HCT116 (cell line): ENCODE results near the gene TNFRSF12A. TPM values are rescaled to one million over a fixed set of nuclear protein-coding genes. Genes with fewer than 3 reads are reported as not detected.

Experiments
- ATAC-seq: fragments of 200-7000 bp; cut with Tn5 transposase; 2 replicates; pipeline ENCODE4 v1.9.1; 2020; ENCODE audit warnings: mild to moderate bottlenecking, moderate library complexity
- BruUV-seq: library from RNA; stranded (reverse); fragments of 400-500 nt; replicated peaks from 2 replicates; lab custom pipeline; 2021; lab: Mats Ljungman, UMichigan
- CTCF ChIA-PET: fragments of 300-600 bp; sonication (Branson Sonifier 250); formaldehyde crosslinking; loops from one replicate; lab custom pipeline; 2021; ENCODE audit warnings: antibody characterized with exemption; lab: Charles Lee
- POLR2A ChIA-PET: fragments of 300-600, 350-600 bp; sonication (Branson Sonifier 250); formaldehyde crosslinking; loops from one replicate; lab custom pipeline; 2021; ENCODE audit warnings: antibody characterized with exemption; lab: Charles Lee
- RAD21 ChIA-PET, 2 experiments: fragments of 300-600 bp; sonication (Branson Sonifier 250); formaldehyde crosslinking; loops; one replicate each; lab custom pipeline; 2023; ENCODE audit warnings: low total read pairs in 2 of 2; ENCODE audit not compliant: uncharacterized antibody in 2 of 2, unreplicated experiment in 2 of 2, low non-redundant PET in 1 of 2; lab: Charles Lee
- DNase-seq: peaks from one replicate; pipeline ENCODE4 v3.0.0-alpha.2; 2010; ENCODE audit warnings: low read depth, low spot score
- H2AFZ ChIP-seq: fragments of 200-600 bp; shearing (Covaris generic), sonication (generic); 2 replicates; pipeline ENCODE4 v1.6.1; 2017; ENCODE audit warnings: low read depth, mixed run types, mixed read lengths, antibody characterized with exemption, low read length; ENCODE audit not compliant: poor library complexity, severe bottlenecking
- H3K27ac ChIP-seq: 2 replicates; pipeline ENCODE4 v1.5.1; 2012; ENCODE audit warnings: low read depth, low read length
- H3K27me3 ChIP-seq: fragments of 200-600 bp; sonication (generic); 2 replicates; pipeline ENCODE4 v1.6.1; 2016; ENCODE audit warnings: mixed run types, low read length, mixed read lengths; ENCODE audit not compliant: insufficient read depth
- H3K36me3 ChIP-seq, 2 experiments: fragments of 200-500 bp in 1 of 2; fragments of 200-600 bp in 1 of 2; sonication (Bioruptor generic) in 1 of 2; sonication (generic) in 1 of 2; 2 replicates each; pipeline versions ENCODE4 v1.5.1 to v1.6.1; 2014 to 2016; ENCODE audit warnings: low read length in 2 of 2, inconsistent platforms in 1 of 2, mixed read lengths in 1 of 2, mixed run types in 1 of 2; ENCODE audit not compliant: insufficient read depth in 2 of 2, control insufficient read depth in 1 of 2
- H3K4me1 ChIP-seq, 2 experiments: fragments of 200-600 bp in 1 of 2; sonication (generic) in 1 of 2; 2 replicates each; pipeline versions ENCODE4 v1.5.1 to v1.6.1; 2012 to 2017; ENCODE audit warnings: low read length in 2 of 2, inconsistent platforms in 1 of 2, mild to moderate bottlenecking in 1 of 2, mixed read lengths in 1 of 2, mixed run types in 1 of 2, moderate library complexity in 1 of 2; ENCODE audit not compliant: insufficient read depth in 2 of 2, control insufficient read depth in 1 of 2
- H3K4me2 ChIP-seq: fragments of 200-600 bp; sonication (generic); 2 replicates; pipeline ENCODE4 v1.6.1; 2017; ENCODE audit warnings: mixed run types, low read length, mixed read lengths
- H3K4me3 ChIP-seq, 2 experiments: fragments of 200-600 bp in 1 of 2; sonication (generic) in 1 of 2; replicated peaks in 1 of 2; 2 replicates each; pipeline ENCODE4 v1.5.1; 2011 to 2016; ENCODE audit warnings: low read length in 2 of 2, control low read depth in 1 of 2, low read depth in 1 of 2, mild to moderate bottlenecking in 1 of 2, mixed read lengths in 1 of 2, mixed run types in 1 of 2
- H3K79me2 ChIP-seq: fragments of 200-600 bp; sonication (generic); 2 replicates; pipeline ENCODE4 v1.6.1; 2017; ENCODE audit warnings: mild to moderate bottlenecking, mixed run types, low read length, moderate library complexity, mixed read lengths; ENCODE audit not compliant: insufficient read depth
- H3K9ac ChIP-seq: fragments of 200-600 bp; sonication (generic); 2 replicates; pipeline ENCODE4 v1.6.1; 2016; ENCODE audit warnings: low read length, mixed read lengths
- H3K9me2 ChIP-seq: fragments of 200-600 bp; sonication (generic), shearing (Covaris generic); 2 replicates; pipeline ENCODE4 v1.6.1; 2017; ENCODE audit warnings: mixed run types, mild to moderate bottlenecking, moderate library complexity; ENCODE audit not compliant: insufficient read depth
- H3K9me3 ChIP-seq, 2 experiments: fragments of 200-500 bp in 1 of 2; fragments of 200-600 bp in 1 of 2; sonication (Bioruptor generic) in 1 of 2; sonication (generic) in 1 of 2; 2 replicates each; pipeline ENCODE4 v1.6.1; 2014 to 2017; ENCODE audit warnings: low read length in 2 of 2, mixed read lengths in 2 of 2, inconsistent platforms in 1 of 2, low read depth in 1 of 2, mild to moderate bottlenecking in 1 of 2, mixed run types in 1 of 2, moderate library complexity in 1 of 2; ENCODE audit not compliant: control insufficient read depth in 1 of 2, insufficient read depth in 1 of 2
- H4K20me1 ChIP-seq: fragments of 200-600 bp; sonication (generic), shearing (Covaris generic); 2 replicates; pipeline ENCODE4 v1.6.1; 2017; ENCODE audit warnings: mixed run types, mild to moderate bottlenecking, moderate library complexity; ENCODE audit not compliant: insufficient read depth
- ATF3 ChIP-seq: IDR thresholded peaks from 2 replicates; pipeline ENCODE4 v1.6.1; 2012
- CBX3 ChIP-seq: IDR thresholded peaks from 2 replicates; pipeline ENCODE4 v1.6.1; 2012; ENCODE audit warnings: low read depth
- CEBPB ChIP-seq: IDR thresholded peaks from 2 replicates; pipeline ENCODE4 v1.6.1; 2012; ENCODE audit warnings: low read depth
- ELF1 ChIP-seq: IDR thresholded peaks from 2 replicates; pipeline ENCODE4 v1.6.1; 2012; ENCODE audit warnings: low read depth, borderline replicate concordance
- EZH2 ChIP-seq: fragments of 200-600 bp; sonication (generic); IDR thresholded peaks from 2 replicates; pipeline ENCODE4 v1.6.1; 2017; ENCODE audit warnings: antibody characterized with exemption, mixed run types
- EZH2phosphoT487 ChIP-seq: fragments of 200-600 bp; IDR thresholded peaks from 2 replicates; pipeline ENCODE4 v1.6.1; 2018; ENCODE audit warnings: antibody characterized with exemption, borderline replicate concordance
- FOSL1 ChIP-seq: IDR thresholded peaks from 2 replicates; pipeline ENCODE4 v1.6.1; 2012; ENCODE audit warnings: low read depth
- JUND ChIP-seq: IDR thresholded peaks from 2 replicates; pipeline ENCODE4 v1.6.1; 2012
- MAX ChIP-seq: IDR thresholded peaks from 2 replicates; pipeline ENCODE4 v1.6.1; 2012
- POLR2AphosphoS5 ChIP-seq: IDR thresholded peaks from 2 replicates; pipeline ENCODE4 v1.6.1; 2011; ENCODE audit warnings: mild to moderate bottlenecking, low read depth, low read length, moderate library complexity
- SIN3A ChIP-seq: IDR thresholded peaks from 2 replicates; pipeline ENCODE4 v1.6.1; 2012; ENCODE audit warnings: low read depth
- SP1 ChIP-seq: IDR thresholded peaks from 2 replicates; pipeline ENCODE4 v1.6.1; 2012; ENCODE audit warnings: low read depth
- TCF7L2 ChIP-seq: IDR thresholded peaks from 2 replicates; pipeline ENCODE4 v1.7.0; 2011; ENCODE audit warnings: borderline replicate concordance, inconsistent platforms; ENCODE audit not compliant: insufficient read depth, insufficient read length; ENCODE audit errors: extremely low read depth
- YY1 ChIP-seq: IDR thresholded peaks from 2 replicates; pipeline ENCODE4 v1.6.1; 2011; ENCODE audit warnings: low read length, low read depth, moderate library complexity, mild to moderate bottlenecking; ENCODE audit not compliant: insufficient replicate concordance; ENCODE audit errors: extremely low read depth
- ZFX ChIP-seq: fragments of 450-650 bp; IDR thresholded peaks from 2 replicates; pipeline ENCODE4 v1.6.1; 2017
- intact Hi-C: fragments of 100-400 bp; cut with micrococcal nuclease; formaldehyde crosslinking; loops from 2 replicates; pipeline ENCODE4 v1.10.0; 2022
- total RNA-seq: library from RNA; stranded (reverse); gene quantifications from one replicate; pipeline ENCODE4 v1.2.1, GENCODE V29; 2021; ENCODE audit not compliant: unreplicated experiment
- TF ChIP-seq, protein P1 (sequence below), 3 experiments: fragments of 200-600 bp in 1 of 3; sonication (generic) in 1 of 3; IDR thresholded peaks in 2 of 3; conservative IDR thresholded peaks in 1 of 3; 2 replicates each; pipeline ENCODE4 v1.5.1; 2012 to 2017; ENCODE audit warnings: low read depth in 2 of 3, low read length in 2 of 3, antibody characterized with exemption in 1 of 3, borderline replicate concordance in 1 of 3, control low read depth in 1 of 3, mild to moderate bottlenecking in 1 of 3, mixed read lengths in 1 of 3, mixed run types in 1 of 3, moderate library complexity in 1 of 3; ENCODE audit not compliant: insufficient read depth in 1 of 3
- TF ChIP-seq, protein P2 (sequence below): IDR thresholded peaks from 2 replicates; pipeline ENCODE4 v1.6.1; 2011; ENCODE audit warnings: mild to moderate bottlenecking, low read length, moderate library complexity; ENCODE audit not compliant: insufficient replicate concordance; ENCODE audit errors: extremely low read depth

Gene TNFRSF12A
- total RNA-seq, 1 experiment from 2014 or later = 188 TPM

DNA sequence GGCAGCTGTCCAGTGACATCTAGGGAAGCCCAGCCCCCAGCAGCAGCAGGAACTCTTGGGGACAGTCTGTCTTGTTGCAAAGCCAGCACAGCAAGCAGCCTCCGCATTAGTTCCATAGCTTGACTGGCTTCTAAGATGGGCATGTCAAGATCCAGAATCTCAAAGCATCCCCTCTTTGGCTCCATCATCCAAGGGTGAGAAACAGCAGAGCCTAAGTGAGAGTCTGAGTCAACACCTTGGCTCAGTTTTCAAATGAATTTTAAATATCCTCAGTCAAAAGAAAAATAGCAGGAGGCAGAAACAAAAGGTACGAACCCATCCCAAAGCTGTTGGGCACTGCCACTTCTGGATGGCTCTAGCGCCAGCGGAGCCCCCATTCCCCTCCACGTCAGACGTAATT, 5.2 kb upstream of the TNFRSF12A start:
- POLR2A ChIA-PET = no interaction called here
- ATAC-seq (no peak), DNase-seq (no peak)
- H3K4me3 ChIP-seq = no peak overlapping the region
- H3K4me1 ChIP-seq = peaks cover 48 to 82% of the 10 kb centered on the region in 2 experiments
- H2AFZ ChIP-seq = no peak overlapping the region
- no peaks in the 10 kb centered on the region for H3K9me2 ChIP-seq
- H3K79me2 ChIP-seq = no peaks in the 10 kb centered on the region
- no peak overlapping the region for H3K27ac ChIP-seq
- no peaks in the 10 kb centered on the region for H3K36me3 ChIP-seq
- intact Hi-C loops = no loop called here
- CTCF ChIA-PET = no interaction called here
- H3K27me3 ChIP-seq = no peaks in the 10 kb centered on the region
- TF ChIP-seq YY1 = no peak
- TF ChIP-seq POLR2AphosphoS5 = no peak
- TF ChIP-seq EZH2 = no peak
- TF ChIP-seq, protein P1, sequence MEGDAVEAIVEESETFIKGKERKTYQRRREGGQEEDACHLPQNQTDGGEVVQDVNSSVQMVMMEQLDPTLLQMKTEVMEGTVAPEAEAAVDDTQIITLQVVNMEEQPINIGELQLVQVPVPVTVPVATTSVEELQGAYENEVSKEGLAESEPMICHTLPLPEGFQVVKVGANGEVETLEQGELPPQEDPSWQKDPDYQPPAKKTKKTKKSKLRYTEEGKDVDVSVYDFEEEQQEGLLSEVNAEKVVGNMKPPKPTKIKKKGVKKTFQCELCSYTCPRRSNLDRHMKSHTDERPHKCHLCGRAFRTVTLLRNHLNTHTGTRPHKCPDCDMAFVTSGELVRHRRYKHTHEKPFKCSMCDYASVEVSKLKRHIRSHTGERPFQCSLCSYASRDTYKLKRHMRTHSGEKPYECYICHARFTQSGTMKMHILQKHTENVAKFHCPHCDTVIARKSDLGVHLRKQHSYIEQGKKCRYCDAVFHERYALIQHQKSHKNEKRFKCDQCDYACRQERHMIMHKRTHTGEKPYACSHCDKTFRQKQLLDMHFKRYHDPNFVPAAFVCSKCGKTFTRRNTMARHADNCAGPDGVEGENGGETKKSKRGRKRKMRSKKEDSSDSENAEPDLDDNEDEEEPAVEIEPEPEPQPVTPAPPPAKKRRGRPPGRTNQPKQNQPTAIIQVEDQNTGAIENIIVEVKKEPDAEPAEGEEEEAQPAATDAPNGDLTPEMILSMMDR (IDR thresholded peaks at IDR 0.05 in 2 of 3, conservative IDR thresholded peaks at IDR 0.05 in 1 of 3; ENCODE audit: borderline replicate concordance in 1 of 3, insufficient read depth in 1 of 3, low read depth in 2 of 3, low read length in 2 of 3) = no peak
- TF ChIP-seq EZH2phosphoT487 = no peak
- TF ChIP-seq, protein P2, sequence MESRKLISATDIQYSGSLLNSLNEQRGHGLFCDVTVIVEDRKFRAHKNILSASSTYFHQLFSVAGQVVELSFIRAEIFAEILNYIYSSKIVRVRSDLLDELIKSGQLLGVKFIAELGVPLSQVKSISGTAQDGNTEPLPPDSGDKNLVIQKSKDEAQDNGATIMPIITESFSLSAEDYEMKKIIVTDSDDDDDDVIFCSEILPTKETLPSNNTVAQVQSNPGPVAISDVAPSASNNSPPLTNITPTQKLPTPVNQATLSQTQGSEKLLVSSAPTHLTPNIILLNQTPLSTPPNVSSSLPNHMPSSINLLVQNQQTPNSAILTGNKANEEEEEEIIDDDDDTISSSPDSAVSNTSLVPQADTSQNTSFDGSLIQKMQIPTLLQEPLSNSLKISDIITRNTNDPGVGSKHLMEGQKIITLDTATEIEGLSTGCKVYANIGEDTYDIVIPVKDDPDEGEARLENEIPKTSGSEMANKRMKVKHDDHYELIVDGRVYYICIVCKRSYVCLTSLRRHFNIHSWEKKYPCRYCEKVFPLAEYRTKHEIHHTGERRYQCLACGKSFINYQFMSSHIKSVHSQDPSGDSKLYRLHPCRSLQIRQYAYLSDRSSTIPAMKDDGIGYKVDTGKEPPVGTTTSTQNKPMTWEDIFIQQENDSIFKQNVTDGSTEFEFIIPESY = no peak
- no peak for TF ChIP-seq TCF7L2
- no peak for TF ChIP-seq FOSL1
- no peak for TF ChIP-seq ATF3
- no peak for TF ChIP-seq SP1
- TF ChIP-seq CBX3 = no peak
- TF ChIP-seq MAX = no peak
- no peak for TF ChIP-seq ZFX
- no peak for TF ChIP-seq SIN3A
- TF ChIP-seq CEBPB = no peak
- no peak for TF ChIP-seq JUND
- TF ChIP-seq ELF1 = no peak
- H3K4me2 ChIP-seq = no peak overlapping the region
- RAD21 ChIA-PET = no interaction called here
- no TSS peak for BruUV-seq
- no peaks in the 10 kb centered on the region for H4K20me1 ChIP-seq
- H3K9me3 ChIP-seq = no peaks in the 10 kb centered on the region
- H3K9ac ChIP-seq = no peak overlapping the region
